A673 (cell line): ENCODE data around the gene KLHDC3.
A peak's percentile ranks its signal among the peaks of the same experiment; 100 is the strongest.

Source experiments
- CTCF ChIP-seq: fragments of 300-800, 200-600 bp; sonication (generic); conservative IDR thresholded peaks from 2 replicates; pipeline ENCODE4 v1.5.1; 2017; ENCODE audit warnings: low read depth, mild to moderate bottlenecking, antibody characterized with exemption, low read length, moderate library complexity, mixed read lengths
- EZH2 ChIP-seq: fragments of 200-600 bp; sonication (generic); IDR thresholded peaks from 2 replicates; pipeline ENCODE4 v1.6.1; 2017; ENCODE audit warnings: borderline replicate concordance, low read depth, mild to moderate bottlenecking, mixed read lengths, antibody characterized with exemption, low read length; ENCODE audit not compliant: poor library complexity, severe bottlenecking

GRCh38 chr6:43009124-43009523 is 4.9 kb upstream of the KLHDC3 start:
- TF ChIP-seq CTCF (peak; percentile 61), EZH2 (no peak)
